Measurements from ENCODE around the gene NFATC1.

NFATC1 gene

DNA sequence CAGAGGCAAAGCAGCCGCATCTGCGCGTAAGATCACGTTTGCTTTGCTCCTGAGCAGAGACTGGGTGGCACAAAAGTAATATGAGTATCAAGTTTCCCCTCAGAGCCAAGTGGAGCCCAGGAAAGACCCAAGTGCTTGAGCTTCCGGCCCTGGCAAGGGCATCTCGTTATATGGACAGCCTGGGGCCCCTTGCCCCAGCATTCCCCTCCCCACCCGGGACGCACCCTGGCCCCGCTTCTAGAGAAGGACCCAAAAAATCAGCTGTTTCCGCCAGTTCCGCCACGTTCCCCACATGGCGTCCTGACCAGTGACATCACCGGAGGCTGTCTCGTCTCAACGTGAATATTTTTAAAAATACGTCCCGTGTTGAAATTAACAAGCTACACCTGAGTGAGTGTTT lies 135.1 kb downstream of the NFATC1 start:
- TF ChIP-seq, protein P1, sequence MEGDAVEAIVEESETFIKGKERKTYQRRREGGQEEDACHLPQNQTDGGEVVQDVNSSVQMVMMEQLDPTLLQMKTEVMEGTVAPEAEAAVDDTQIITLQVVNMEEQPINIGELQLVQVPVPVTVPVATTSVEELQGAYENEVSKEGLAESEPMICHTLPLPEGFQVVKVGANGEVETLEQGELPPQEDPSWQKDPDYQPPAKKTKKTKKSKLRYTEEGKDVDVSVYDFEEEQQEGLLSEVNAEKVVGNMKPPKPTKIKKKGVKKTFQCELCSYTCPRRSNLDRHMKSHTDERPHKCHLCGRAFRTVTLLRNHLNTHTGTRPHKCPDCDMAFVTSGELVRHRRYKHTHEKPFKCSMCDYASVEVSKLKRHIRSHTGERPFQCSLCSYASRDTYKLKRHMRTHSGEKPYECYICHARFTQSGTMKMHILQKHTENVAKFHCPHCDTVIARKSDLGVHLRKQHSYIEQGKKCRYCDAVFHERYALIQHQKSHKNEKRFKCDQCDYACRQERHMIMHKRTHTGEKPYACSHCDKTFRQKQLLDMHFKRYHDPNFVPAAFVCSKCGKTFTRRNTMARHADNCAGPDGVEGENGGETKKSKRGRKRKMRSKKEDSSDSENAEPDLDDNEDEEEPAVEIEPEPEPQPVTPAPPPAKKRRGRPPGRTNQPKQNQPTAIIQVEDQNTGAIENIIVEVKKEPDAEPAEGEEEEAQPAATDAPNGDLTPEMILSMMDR (IDR thresholded peaks at IDR 0.05; ENCODE audit: low read depth, low read length, missing control alignments), result no peak
- H3K4me3 ChIP-seq (ENCODE audit: low read depth, low read length), result no peak overlapping the region
- no peak for DNase-seq (ENCODE audit: low read depth)
- in situ Hi-C loops (cut with HindIII; ENCODE audit: low sequenced_read_pairs), result no loop called here

DNA sequence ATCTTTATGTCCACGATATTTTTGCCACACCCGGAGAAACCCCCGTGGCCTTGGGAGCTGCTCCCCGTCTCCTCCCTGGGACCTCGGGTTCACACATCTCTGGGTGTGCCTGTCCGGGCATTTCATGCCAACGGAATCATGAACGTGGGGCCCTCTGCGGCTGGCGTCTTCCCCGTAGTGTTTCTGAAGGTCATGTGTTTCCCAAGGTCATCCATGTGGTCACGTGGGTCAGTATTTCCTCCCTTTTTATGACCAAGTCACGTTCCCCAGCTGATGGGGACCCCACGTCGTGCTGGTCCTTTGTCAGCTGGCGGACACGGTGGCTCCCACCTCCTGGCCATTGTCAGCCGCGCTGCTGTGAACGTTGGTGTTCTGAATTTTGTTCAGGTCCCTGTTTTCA lies 135.7 kb downstream of the NFATC1 start:
- in situ Hi-C loops (cut with HindIII; ENCODE audit: low sequenced_read_pairs), result no loop called here
- DNase-seq (ENCODE audit: low read depth), result no peak
- no peak overlapping the region for H3K4me3 ChIP-seq (ENCODE audit: low read depth, low read length)
- TF ChIP-seq, protein P1 (IDR thresholded peaks at IDR 0.05; ENCODE audit: low read depth, low read length, missing control alignments), result no peak

DNA sequence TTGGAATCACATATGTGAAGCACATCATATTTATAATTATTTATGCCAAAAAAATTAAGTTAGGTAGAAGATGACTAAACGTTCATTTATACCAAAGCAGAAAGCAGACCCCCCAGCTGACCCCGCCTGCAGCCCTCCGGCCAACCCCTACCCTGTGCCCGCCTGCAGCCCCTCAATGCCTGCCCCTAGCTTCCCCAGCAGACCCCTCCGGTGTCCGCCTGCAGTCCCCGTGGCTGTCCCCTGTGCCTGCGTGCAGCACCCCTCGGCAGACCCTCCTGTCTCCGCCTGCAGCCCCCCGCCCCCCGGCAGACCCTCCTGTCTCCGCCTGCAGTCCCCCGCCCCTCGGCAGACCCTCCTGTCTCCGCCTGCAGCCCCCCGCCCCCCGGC lies 136.2 kb downstream of the NFATC1 start:
- DNase-seq (ENCODE audit: low read depth), result no peak
- TF ChIP-seq, protein P1 (IDR thresholded peaks at IDR 0.05; ENCODE audit: low read depth, low read length, missing control alignments), result no peak
- no peak overlapping the region for H3K4me3 ChIP-seq (ENCODE audit: low read depth, low read length)
- in situ Hi-C loops (cut with HindIII; ENCODE audit: low sequenced_read_pairs), result no loop called here

DNA sequence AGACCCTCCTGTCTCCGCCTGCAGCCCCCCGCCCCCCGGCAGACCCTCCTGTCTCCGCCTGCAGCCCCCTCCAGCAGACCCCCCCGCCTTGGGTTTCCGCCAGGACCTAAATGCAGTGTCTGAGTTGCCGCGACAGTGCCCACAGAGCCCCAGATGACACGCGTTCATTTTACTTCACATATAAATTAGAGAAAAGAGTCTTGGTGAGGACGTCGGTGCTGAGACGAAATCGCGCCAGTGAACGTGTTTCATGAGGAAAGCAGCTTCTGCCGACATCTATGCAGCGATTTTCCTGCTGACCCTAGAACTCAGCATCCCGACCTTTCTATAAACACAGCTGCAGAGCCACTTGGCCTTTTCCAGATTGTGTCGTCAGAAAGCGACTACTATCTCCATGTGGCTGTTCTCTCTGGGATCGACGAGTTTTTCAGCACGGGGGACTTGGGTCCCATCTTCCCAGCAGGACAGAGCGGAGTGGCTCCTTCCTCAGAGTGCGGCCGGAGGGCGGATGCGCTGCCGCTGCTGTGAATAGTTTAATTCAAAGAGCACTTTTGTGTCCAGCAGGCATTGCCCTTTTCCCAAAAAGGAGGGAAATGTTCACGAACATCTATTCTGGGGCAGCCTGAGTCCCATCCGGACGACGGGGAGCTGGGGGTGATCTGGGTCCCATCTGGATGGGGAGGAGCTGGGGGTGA lies 136.7 kb downstream of the NFATC1 start:
- in situ Hi-C loops (cut with HindIII; ENCODE audit: low sequenced_read_pairs), result no loop called here
- no peak overlapping the region for H3K4me3 ChIP-seq (ENCODE audit: low read depth, low read length)
- TF ChIP-seq, protein P1 (IDR thresholded peaks at IDR 0.05; ENCODE audit: low read depth, low read length, missing control alignments), result no peak
- DNase-seq (ENCODE audit: low read depth), result no peak

DNA sequence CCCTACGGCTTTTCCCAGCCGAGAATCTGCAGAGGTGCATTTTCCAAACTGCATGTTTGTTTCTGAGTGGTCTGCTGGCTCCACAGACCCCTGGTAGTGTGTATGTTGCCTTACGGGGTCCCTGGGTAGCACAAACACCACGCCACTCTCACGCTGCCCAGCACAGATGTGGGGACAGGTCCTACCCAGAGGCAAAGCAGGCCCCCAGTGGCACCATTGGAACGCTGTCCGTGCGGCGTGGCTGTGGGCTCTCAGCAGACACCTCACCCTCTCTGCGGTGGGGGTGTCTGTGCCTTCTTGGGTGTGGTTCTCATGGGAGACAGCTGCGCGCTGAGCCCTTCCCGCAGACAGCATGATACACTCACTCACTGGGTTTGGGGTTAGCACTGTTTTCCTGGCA lies 137.4 kb downstream of the NFATC1 start:
- TF ChIP-seq, protein P1 (IDR thresholded peaks at IDR 0.05; ENCODE audit: low read depth, low read length, missing control alignments), result no peak

DNA sequence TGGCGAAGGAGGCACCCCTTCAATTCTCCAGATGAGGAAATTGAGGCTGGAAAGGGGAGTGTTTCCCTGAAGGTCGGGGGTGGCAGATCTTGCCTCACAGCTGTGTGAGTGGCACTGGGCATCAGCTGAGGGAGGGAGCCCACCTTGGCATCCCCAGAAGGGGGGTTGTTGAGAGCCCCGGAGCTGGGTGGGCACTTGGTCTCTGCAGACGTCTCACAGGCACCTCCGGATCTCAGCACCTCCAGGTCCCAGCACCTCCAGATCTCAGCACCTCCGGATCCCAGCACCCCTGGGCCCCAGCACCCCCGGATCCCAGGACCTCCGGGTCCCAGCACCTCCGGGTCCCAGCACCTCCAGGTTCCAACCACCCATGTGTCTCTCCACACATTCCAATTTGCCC lies 137.9 kb downstream of the NFATC1 start:
- TF ChIP-seq, protein P1 (IDR thresholded peaks at IDR 0.05; ENCODE audit: low read depth, low read length, missing control alignments), result no peak
- in situ Hi-C loops (cut with HindIII; ENCODE audit: low sequenced_read_pairs), result no loop called here
- DNase-seq (ENCODE audit: low read depth), result no peak
- no peak overlapping the region for H3K4me3 ChIP-seq (ENCODE audit: low read depth, low read length)

More for the DNA sequence above, 137.4 kb downstream of the NFATC1 start:
- no peak overlapping the region for H3K4me3 ChIP-seq (ENCODE audit: low read depth, low read length)
- no peak for DNase-seq (ENCODE audit: low read depth)
- in situ Hi-C loops (cut with HindIII; ENCODE audit: low sequenced_read_pairs), result no loop called here

All from astrocyte of the cerebellum (primary cell).